Ovary (tissue), 3 donors: Measurements from ENCODE around the gene CCL15.

Source experiments
- CTCF ChIP-seq, 3 donors: fragments of 450-650 bp in 2 of 3; fragments of 200-600 bp in 1 of 3; IDR thresholded peaks; one replicate each; pipeline versions ENCODE4 v1.5.1 to v1.8.0; 2016 to 2022; ENCODE audit warnings: antibody characterized with exemption in 3 of 3, mild to moderate bottlenecking in 1 of 3
- EP300 ChIP-seq: sonication (generic); formaldehyde crosslinking; IDR thresholded peaks from one replicate; pipeline ENCODE4 v1.6.1; 2017; ENCODE audit warnings: antibody characterized with exemption
- POLR2A ChIP-seq: fragments of 450-650 bp; IDR thresholded peaks from one replicate; pipeline ENCODE4 v1.6.1; 2017; ENCODE audit warnings: antibody characterized with exemption, mild to moderate bottlenecking, moderate library complexity
- donor health status: DM: no; HTN: no; CAD: no.

GRCh38 chr17:35963663-35964062 is 37.7 kb downstream of the CCL15 start:
- TF ChIP-seq EP300, result no peak
- TF ChIP-seq CTCF (IDR thresholded peaks at IDR 0.05), result no peak
- TF ChIP-seq POLR2A, result no peak
